Smooth muscle cell (in vitro differentiated cells): Measurements from ENCODE around the gene LANCL3. TPM values are rescaled to one million over a fixed set of nuclear protein-coding genes. Genes with fewer than 3 reads are reported as not detected.
A peak's percentile ranks its signal among the peaks of the same experiment; 100 is the strongest.
"Not testable (repeated sequence)": the region's sequence is repeated elsewhere in the genome, so short reads cannot be mapped to it uniquely, and the experiment has no call there.

Experiments used
- DNase-seq: peaks from one replicate; lab custom pipeline; 2025; ENCODE audit not compliant: unreplicated experiment; lab: John Stamatoyannopoulos, UW
- H2AFZ ChIP-seq: fragments of 200-600 bp; sonication (generic); 2 replicates; pipeline ENCODE4 v1.6.0; 2016; ENCODE audit warnings: antibody characterized with exemption, low read depth, mild to moderate bottlenecking
- H3F3A ChIP-seq: fragments of 200-600 bp; sonication (generic); 2 replicates; pipeline ENCODE4 v1.6.0; 2017; ENCODE audit warnings: antibody characterized with exemption, low read depth
- H3K27ac ChIP-seq: fragments of 200-600 bp; sonication (generic); 2 replicates; pipeline ENCODE4 v1.5.1; 2016; ENCODE audit warnings: low read depth, mild to moderate bottlenecking
- H3K27me3 ChIP-seq: fragments of 200-600 bp; sonication (generic); 2 replicates; pipeline ENCODE4 v1.6.1; 2016; ENCODE audit warnings: low read depth, mild to moderate bottlenecking
- H3K36me3 ChIP-seq: fragments of 200-600 bp; sonication (generic); 2 replicates; pipeline ENCODE4 v1.5.1; 2016; ENCODE audit warnings: low read depth
- H3K4me1 ChIP-seq: fragments of 200-600 bp; sonication (generic); 2 replicates; pipeline ENCODE4 v1.5.1; 2016; ENCODE audit warnings: low read depth
- H3K4me2 ChIP-seq: fragments of 200-600 bp; sonication (generic); 2 replicates; pipeline ENCODE4 v1.6.0; 2016; ENCODE audit warnings: mild to moderate bottlenecking
- H3K4me3 ChIP-seq: fragments of 200-600 bp; sonication (generic); 2 replicates; pipeline ENCODE4 v1.5.1; 2016; ENCODE audit warnings: mild to moderate bottlenecking
- H3K79me2 ChIP-seq: fragments of 200-600 bp; sonication (generic); 2 replicates; pipeline ENCODE4 v1.6.0; 2016; ENCODE audit warnings: low read depth, mild to moderate bottlenecking
- H3K9ac ChIP-seq: fragments of 200-600 bp; sonication (generic); 2 replicates; pipeline ENCODE4 v1.6.0; 2016; ENCODE audit warnings: low read depth
- H3K9me3 ChIP-seq: fragments of 200-600 bp; sonication (generic); replicated peaks from 2 replicates; pipeline ENCODE4 v1.5.1; 2016; ENCODE audit warnings: low read depth
- H4K20me1 ChIP-seq: fragments of 200-600 bp; sonication (generic); 2 replicates; pipeline ENCODE4 v1.6.0; 2016; ENCODE audit warnings: low read depth
- CTCF ChIP-seq: fragments of 200-600 bp; sonication (generic); IDR thresholded peaks from 2 replicates; pipeline ENCODE4 v1.5.1; 2017; ENCODE audit warnings: borderline replicate concordance, mild to moderate bottlenecking, antibody characterized with exemption; ENCODE audit not compliant: insufficient read depth, poor library complexity, severe bottlenecking
- WGBS: methylation state at CpG from one replicate; pipeline ENCODE4 v1.1.7; 2016; ENCODE audit warnings: low lambda C conversion rate; 5-methylcytosine and 5-hydroxymethylcytosine counted together
- polyA plus RNA-seq: library from polyadenylated mRNA; unstranded; fragments of >200 nt; fragmentation: Nextera tagmentation; extraction: Ambion mirVana; gene quantifications from 2 replicates; pipeline ENCODE4 v1.2.1, GENCODE V29; 2016
- total RNA-seq: library from RNA; depleted of rRNA; stranded (reverse); fragments of >200 nt; gene quantifications from 2 replicates; pipeline ENCODE4 v1.2.3, GENCODE V29; 2014

The LANCL3 gene
- total and polyA plus RNA-seq, 2 experiments from 2014 or later: 0.18 to 0.54 TPM

DNA sequence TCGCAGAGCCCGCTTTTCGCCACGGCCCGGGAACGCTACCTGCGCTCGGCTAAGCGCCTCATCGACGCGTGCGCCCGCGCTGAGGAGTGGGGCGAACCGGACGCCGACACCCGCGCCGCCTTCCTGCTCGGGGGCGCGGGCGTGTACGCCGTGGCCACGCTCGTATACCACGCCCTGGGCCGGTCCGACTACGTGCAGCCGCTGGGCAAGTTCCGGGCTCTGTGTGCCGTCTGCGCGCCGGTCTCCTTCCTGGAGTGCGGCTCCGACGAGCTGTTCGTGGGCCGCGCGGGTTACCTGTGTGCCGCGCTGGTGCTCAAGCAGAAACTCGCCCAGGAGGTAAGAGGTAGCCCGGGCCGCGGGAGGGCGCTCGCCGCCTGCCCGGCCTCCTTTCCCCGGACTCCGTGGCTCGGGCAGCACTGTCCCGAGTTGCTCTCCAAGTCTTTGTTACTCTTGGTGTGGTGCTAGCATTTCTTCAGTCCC is 687 bp downstream of the LANCL3 start:
- H2AFZ ChIP-seq: peak overlapping the region; percentile 43
- H3K4me2 ChIP-seq: peak overlapping the region; percentile 74
- WGBS: 26% methylated on average over 24 of the region's 61 CpGs
- H3K4me3 ChIP-seq: peak overlapping the region; percentile 35
- not testable (repeated sequence) for H3K4me1 ChIP-seq, H3K36me3 ChIP-seq, H3K9me3 ChIP-seq, H3K79me2 ChIP-seq, H3F3A ChIP-seq, H3K9ac ChIP-seq, H3K27ac ChIP-seq, H3K27me3 ChIP-seq, DNase-seq, H4K20me1 ChIP-seq
- peak; percentile 27 for TF ChIP-seq CTCF

GRCh38 chrX:37573121-37573520 is 1.7 kb downstream of the LANCL3 start:
- not testable (repeated sequence) for H4K20me1 ChIP-seq, H3F3A ChIP-seq, DNase-seq, H3K9me3 ChIP-seq, H3K4me3 ChIP-seq, H3K27ac ChIP-seq, H3K79me2 ChIP-seq, H3K27me3 ChIP-seq, H3K9ac ChIP-seq, H3K4me2 ChIP-seq, H3K4me1 ChIP-seq, H2AFZ ChIP-seq, H3K36me3 ChIP-seq
- 17% methylated on average over 2 of the region's 2 CpGs for WGBS

GRCh38 chrX:37578045-37578444 is 6.6 kb downstream of the LANCL3 start:
- Histone ChIP-seq H3K4me1 (no peaks in the 10 kb centered on the region), H3K4me2 (no peak overlapping the region), H4K20me1 (no peaks in the 10 kb centered on the region), H3K79me2 (no peaks in the 10 kb centered on the region), H3K4me3 (no peak overlapping the region), H2AFZ (no peak overlapping the region), H3K36me3 (no peaks in the 10 kb centered on the region), H3K27me3 (no peaks in the 10 kb centered on the region), H3K9ac (no peak overlapping the region), H3F3A (no peaks in the 10 kb centered on the region), H3K9me3 (no peaks in the 10 kb centered on the region), H3K27ac (no peak overlapping the region)
- DNase-seq: no peak
- WGBS: 72% methylated on average over 5 of the region's 5 CpGs
- TF ChIP-seq CTCF: no peak

DNA sequence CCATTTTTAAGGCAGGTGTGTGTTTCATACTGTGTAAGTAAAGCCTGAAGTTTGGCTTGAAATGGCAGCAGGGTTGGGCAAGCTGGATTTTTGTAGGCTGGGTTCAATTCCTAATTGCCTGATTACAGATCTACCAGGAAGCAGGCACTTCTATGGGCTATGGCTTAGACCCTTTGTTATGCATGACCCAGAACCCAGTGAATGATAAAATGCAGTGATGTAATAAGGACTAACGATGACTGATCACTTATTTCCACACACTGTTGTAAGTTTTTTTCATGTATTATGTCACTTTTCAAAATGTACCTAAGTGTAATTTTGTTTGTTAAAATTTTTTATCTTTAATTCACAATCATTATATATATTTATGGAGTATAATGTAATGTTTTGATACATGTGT is 8.6 kb downstream of the LANCL3 start:
- no peaks in the 10 kb centered on the region for H3F3A ChIP-seq
- 58% methylated on average over 1 of the region's 1 CpG for WGBS
- no peaks in the 10 kb centered on the region for H4K20me1 ChIP-seq
- H3K27me3 ChIP-seq: no peaks in the 10 kb centered on the region
- H3K27ac ChIP-seq: no peak overlapping the region
- TF ChIP-seq CTCF: no peak
- H2AFZ ChIP-seq: no peak overlapping the region
- H3K4me2 ChIP-seq: no peak overlapping the region
- no peak for DNase-seq
- H3K79me2 ChIP-seq: no peaks in the 10 kb centered on the region
- H3K4me1 ChIP-seq: no peaks in the 10 kb centered on the region
- no peak overlapping the region for H3K4me3 ChIP-seq
- no peaks in the 10 kb centered on the region for H3K9me3 ChIP-seq
- H3K36me3 ChIP-seq: no peaks in the 10 kb centered on the region
- no peak overlapping the region for H3K9ac ChIP-seq

GRCh38 chrX:37587337-37587736 is 15.9 kb downstream of the LANCL3 start:
- not testable (repeated sequence) for H4K20me1 ChIP-seq, H3K4me1 ChIP-seq, H3K9ac ChIP-seq, H3K27ac ChIP-seq, H3K4me3 ChIP-seq, H3K36me3 ChIP-seq, H3K9me3 ChIP-seq, DNase-seq, H2AFZ ChIP-seq, H3K79me2 ChIP-seq, H3F3A ChIP-seq, H3K4me2 ChIP-seq, H3K27me3 ChIP-seq
- WGBS: 95% methylated on average over 11 of the region's 11 CpGs
